Trophoblast cell (in vitro differentiated cells and primary cell): ENCODE results near the gene EPHA3.

ENCODE experiments used
- DNase-seq, 2 donors: peaks; one replicate each; pipeline ENCODE4 v3.0.0-alpha.2; 2016
- H2AFZ ChIP-seq: 2 replicates; pipeline ENCODE4 v1.6.1; 2013; ENCODE audit warnings: low read length, moderate library complexity, mild to moderate bottlenecking; ENCODE audit not compliant: insufficient read depth, poor library complexity
- H2AK5ac ChIP-seq: 2 replicates; pipeline ENCODE4 v1.6.1; 2013; ENCODE audit warnings: mild to moderate bottlenecking, low read length
- H2BK120ac ChIP-seq: 2 replicates; pipeline ENCODE4 v1.6.1; 2013; ENCODE audit warnings: low read length, mild to moderate bottlenecking, moderate library complexity; ENCODE audit not compliant: insufficient read depth, poor library complexity
- H2BK12ac ChIP-seq: 2 replicates; pipeline ENCODE4 v1.6.1; 2013; ENCODE audit warnings: mild to moderate bottlenecking, low read length, moderate library complexity
- H2BK5ac ChIP-seq: 2 replicates; pipeline ENCODE4 v1.6.1; 2013; ENCODE audit warnings: low read length, low read depth, moderate library complexity, mild to moderate bottlenecking; ENCODE audit not compliant: poor library complexity
- H3K14ac ChIP-seq: 2 replicates; pipeline ENCODE4 v1.6.1; 2013; ENCODE audit warnings: mild to moderate bottlenecking, low read length
- H3K18ac ChIP-seq: 2 replicates; pipeline ENCODE4 v1.6.1; 2013; ENCODE audit warnings: mild to moderate bottlenecking, low read length
- H3K23ac ChIP-seq: 2 replicates; pipeline ENCODE4 v1.6.1; 2013; ENCODE audit warnings: low read length
- H3K27ac ChIP-seq: 2 replicates; pipeline ENCODE4 v1.5.1; 2013; ENCODE audit warnings: low read depth, mild to moderate bottlenecking, inconsistent platforms, low read length, moderate library complexity
- H3K27me3 ChIP-seq: 2 replicates; pipeline ENCODE4 v1.6.1; 2013; ENCODE audit warnings: inconsistent platforms, mild to moderate bottlenecking, low read length, moderate library complexity; ENCODE audit not compliant: insufficient read depth
- H3K36me3 ChIP-seq, 2 experiments: 1 replicate in 1 of 2; 2 replicates in 1 of 2; pipeline ENCODE4 v1.6.1; 2013; ENCODE audit warnings: low read length in 2 of 2, mild to moderate bottlenecking in 2 of 2, moderate library complexity in 1 of 2; ENCODE audit not compliant: insufficient read depth in 2 of 2, control insufficient read depth in 1 of 2
- H3K4ac ChIP-seq: 2 replicates; pipeline ENCODE4 v1.6.1; 2013; ENCODE audit warnings: low read depth, mild to moderate bottlenecking, low read length, moderate library complexity
- H3K4me1 ChIP-seq, 2 experiments: 1 replicate in 1 of 2; 2 replicates in 1 of 2; pipeline ENCODE4 v1.6.1; 2013; ENCODE audit warnings: low read length in 2 of 2, mild to moderate bottlenecking in 2 of 2, moderate library complexity in 1 of 2; ENCODE audit not compliant: insufficient read depth in 2 of 2, control insufficient read depth in 1 of 2
- H3K4me2 ChIP-seq: 2 replicates; pipeline ENCODE4 v1.6.1; 2013; ENCODE audit warnings: inconsistent platforms, mild to moderate bottlenecking, low read length, moderate library complexity
- H3K4me3 ChIP-seq: 2 replicates; pipeline ENCODE4 v1.5.1; 2013; ENCODE audit warnings: mild to moderate bottlenecking, low read depth, low read length, inconsistent platforms
- H3K79me1 ChIP-seq: one replicate; pipeline ENCODE4 v1.6.1; 2013; ENCODE audit warnings: low read length
- H3K79me2 ChIP-seq: 2 replicates; pipeline ENCODE4 v1.6.1; 2013; ENCODE audit warnings: low read length, mild to moderate bottlenecking; ENCODE audit not compliant: control insufficient read depth, insufficient read depth, poor library complexity
- H3K9ac ChIP-seq: 2 replicates; pipeline ENCODE4 v1.6.1; 2013; ENCODE audit warnings: mild to moderate bottlenecking, low read length
- H3K9me3 ChIP-seq: 2 replicates; pipeline ENCODE4 v1.6.1; 2013; ENCODE audit warnings: low read depth, mild to moderate bottlenecking, control low read depth, inconsistent platforms, low read length; ENCODE audit not compliant: insufficient read depth
- H4K12ac ChIP-seq: 2 replicates; pipeline ENCODE4 v1.6.1; 2013; ENCODE audit warnings: low read depth, mild to moderate bottlenecking, low read length, moderate library complexity
- H4K8ac ChIP-seq: 2 replicates; pipeline ENCODE4 v1.6.1; 2013; ENCODE audit warnings: low read depth, mild to moderate bottlenecking, low read length, moderate library complexity
- H4K91ac ChIP-seq: one replicate; pipeline ENCODE4 v1.6.1; 2013; ENCODE audit warnings: low read depth, mild to moderate bottlenecking, low read length, moderate library complexity
- WGBS: extraction: QIAGEN DNeasy Blood & Tissue Kit; methylation state at CpG from one replicate; pipeline ENCODE4 v1.1.7; 2013; ENCODE audit warnings: missing lambda C conversion rate; ENCODE audit not compliant: insufficient read length, insufficient coverage; ENCODE audit errors: extremely low coverage; 5-methylcytosine and 5-hydroxymethylcytosine counted together

EPHA3 gene

GRCh38 chr3:89447243-89447642 lies 339.8 kb downstream of the EPHA3 start:
- H4K12ac ChIP-seq: no peak overlapping the region
- H3K14ac ChIP-seq: no peak overlapping the region
- no peaks in the 10 kb centered on the region for H3K79me2 ChIP-seq
- no peak overlapping the region for H4K8ac ChIP-seq
- no peak overlapping the region for H2BK12ac ChIP-seq
- no peak overlapping the region for H4K91ac ChIP-seq
- H2BK5ac ChIP-seq: no peak overlapping the region
- H3K27me3 ChIP-seq: no peaks in the 10 kb centered on the region
- H2BK120ac ChIP-seq: no peak overlapping the region
- WGBS: no CpG with 5 or more reads among the region's 1 CpG
- no peak overlapping the region for H3K4me3 ChIP-seq
- no peaks in the 10 kb centered on the region for H3K9me3 ChIP-seq
- DNase-seq: no peak
- H2AFZ ChIP-seq: no peak overlapping the region
- H2AK5ac ChIP-seq: no peak overlapping the region
- H3K4me1 ChIP-seq: no peaks in the 10 kb centered on the region
- no peak overlapping the region for H3K18ac ChIP-seq
- no peak overlapping the region for H3K4me2 ChIP-seq
- H3K23ac ChIP-seq: no peak overlapping the region
- H3K4ac ChIP-seq: no peak overlapping the region
- H3K79me1 ChIP-seq: no peaks in the 10 kb centered on the region
- H3K9ac ChIP-seq: no peak overlapping the region
- no peak overlapping the region for H3K27ac ChIP-seq
- H3K36me3 ChIP-seq: no peaks in the 10 kb centered on the region

GRCh38 chr3:89449086-89449485 lies 341.7 kb downstream of the EPHA3 start:
- Histone ChIP-seq H2AFZ (no peak overlapping the region), H3K23ac (no peak overlapping the region), H3K79me1 (no peaks in the 10 kb centered on the region), H3K79me2 (no peaks in the 10 kb centered on the region), H3K36me3 (no peaks in the 10 kb centered on the region), H3K18ac (no peak overlapping the region), H2BK12ac (no peak overlapping the region), H3K4me2 (no peak overlapping the region), H3K4me3 (no peak overlapping the region), H3K14ac (no peak overlapping the region), H4K8ac (no peak overlapping the region), H3K27me3 (no peaks in the 10 kb centered on the region), H3K9ac (no peak overlapping the region), H3K4ac (no peak overlapping the region), H4K91ac (no peak overlapping the region), H2BK120ac (no peak overlapping the region), H4K12ac (no peak overlapping the region), H3K4me1 (no peaks in the 10 kb centered on the region), H3K9me3 (no peaks in the 10 kb centered on the region), H2AK5ac (no peak overlapping the region), H2BK5ac (no peak overlapping the region), H3K27ac (no peak overlapping the region)
- WGBS: no CpG with 5 or more reads among the region's 4 CpGs
- DNase-seq: no peak

DNA sequence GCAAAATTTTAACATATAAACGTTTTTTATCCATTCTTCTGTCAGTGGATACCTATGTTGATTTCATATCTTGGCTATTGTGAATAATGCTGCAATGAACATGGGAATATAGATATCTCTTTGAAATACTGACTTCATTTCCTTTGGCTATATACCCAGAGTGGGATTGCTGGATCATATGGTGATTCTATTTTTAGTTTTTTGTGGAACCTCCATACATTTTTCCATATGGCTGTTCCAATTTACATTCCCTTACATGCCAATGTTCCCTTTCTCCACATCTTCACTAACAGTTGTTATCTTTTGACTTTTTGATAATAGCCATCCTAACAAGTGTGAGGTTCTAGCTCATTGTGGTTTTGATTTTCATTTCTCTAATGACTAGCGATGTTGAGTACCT lies 344.6 kb downstream of the EPHA3 start:
- Histone ChIP-seq H3K27ac (no peak overlapping the region), H3K9me3 (peaks cover under 1% of the 10 kb centered on the region), H3K23ac (no peak overlapping the region), H3K36me3 (no peaks in the 10 kb centered on the region), H3K79me2 (no peaks in the 10 kb centered on the region), H3K9ac (no peak overlapping the region), H3K18ac (no peak overlapping the region), H3K4me2 (no peak overlapping the region), H3K14ac (no peak overlapping the region), H2BK120ac (no peak overlapping the region), H4K91ac (no peak overlapping the region), H3K4me3 (no peak overlapping the region), H3K79me1 (no peaks in the 10 kb centered on the region), H2AK5ac (no peak overlapping the region), H3K27me3 (no peaks in the 10 kb centered on the region), H2BK12ac (no peak overlapping the region), H3K4ac (no peak overlapping the region), H2AFZ (no peak overlapping the region), H4K8ac (no peak overlapping the region), H3K4me1 (no peaks in the 10 kb centered on the region), H4K12ac (no peak overlapping the region), H2BK5ac (no peak overlapping the region)
- DNase-seq: no peak
- no CpG with 5 or more reads among the region's 2 CpGs for WGBS

DNA sequence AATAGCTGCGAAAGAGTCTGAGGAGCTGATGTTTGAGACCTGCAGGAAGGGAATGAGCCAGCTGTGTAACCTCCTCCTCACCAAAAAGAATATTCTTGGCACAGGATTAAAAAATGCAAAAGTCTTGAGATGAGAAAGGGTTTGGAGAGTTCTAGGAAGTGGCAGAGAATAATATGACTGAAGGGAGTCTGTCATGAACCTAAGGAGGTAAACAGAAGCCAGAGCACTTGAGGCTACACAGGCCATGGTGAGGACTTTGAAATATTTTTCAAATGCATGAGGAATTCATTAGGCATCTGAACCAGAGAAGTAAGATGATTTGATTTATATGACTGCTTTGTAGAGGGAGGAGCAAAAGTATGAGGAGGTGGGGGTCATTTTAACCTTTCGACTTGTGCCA lies 347.8 kb downstream of the EPHA3 start:
- DNase-seq: no peak
- no CpG with 5 or more reads among the region's 2 CpGs for whole genome bisulfite sequencing

More for the DNA sequence above, 347.8 kb downstream of the EPHA3 start:
- Histone ChIP-seq H3K23ac (no peak overlapping the region), H3K9ac (no peak overlapping the region), H3K4me2 (no peak overlapping the region), H3K79me2 (no peaks in the 10 kb centered on the region), H3K4me1 (no peaks in the 10 kb centered on the region), H4K8ac (no peak overlapping the region), H4K12ac (no peak overlapping the region), H2BK12ac (no peak overlapping the region), H3K4me3 (no peak overlapping the region), H3K14ac (no peak overlapping the region), H2AFZ (no peak overlapping the region), H3K18ac (no peak overlapping the region), H3K36me3 (no peaks in the 10 kb centered on the region), H2BK5ac (no peak overlapping the region), H2BK120ac (no peak overlapping the region), H3K4ac (no peak overlapping the region), H3K27me3 (no peaks in the 10 kb centered on the region), H3K9me3 (peaks cover 4% of the 10 kb centered on the region), H3K27ac (no peak overlapping the region), H4K91ac (no peak overlapping the region), H2AK5ac (no peak overlapping the region), H3K79me1 (no peaks in the 10 kb centered on the region)
